HG03108 (cell line): Measurements from ENCODE around the gene ALDH1A3.
"Not testable (repeated sequence)": the region's sequence is repeated elsewhere in the genome, so short reads cannot be mapped to it uniquely, and the experiment has no call there.

Source experiments
- ATAC-seq: cut with Tn5 transposase; IDR thresholded peaks from one replicate; pipeline ENCODE4 v1.9.1; 2021; ENCODE audit warnings: moderate library complexity; ENCODE audit not compliant: unreplicated experiment

ALDH1A3 gene

GRCh38 chr15:100879464-100880138 lies at the start of gene ALDH1A3:
Gene ALDH1A3 (plus strand): TSS chr15:100879831. CDS start chr15:100879908, 77 bp downstream.
- no peak for ATAC-seq

GRCh38 chr15:100831467-100831866 lies 48.2 kb upstream of the ALDH1A3 start:
- ATAC-seq, result no peak

- ATAC-seq, result no peak
These were observed 47.3 kb upstream of the ALDH1A3 start for GRCh38 chr15:100832149-100832942.

GRCh38 chr15:100833417-100834389 lies 45.9 kb upstream of the ALDH1A3 start:
- no peak for ATAC-seq

- ATAC-seq, result no peak
These were observed 44.9 kb upstream of the ALDH1A3 start for GRCh38 chr15:100834731-100835130.

- ATAC-seq, result no peak
These were observed 44.0 kb upstream of the ALDH1A3 start for GRCh38 chr15:100835636-100836035.

GRCh38 chr15:100836501-100836900 lies 43.1 kb upstream of the ALDH1A3 start:
- ATAC-seq, result no peak

- ATAC-seq, result no peak
These were observed 38.2 kb upstream of the ALDH1A3 start for GRCh38 chr15:100841426-100841825.

GRCh38 chr15:100842756-100843730 lies 36.6 kb upstream of the ALDH1A3 start:
- ATAC-seq, result no peak

GRCh38 chr15:100844167-100844566 lies 35.5 kb upstream of the ALDH1A3 start:
- no peak for ATAC-seq

- no peak for ATAC-seq
These were observed 34.9 kb upstream of the ALDH1A3 start for GRCh38 chr15:100844778-100845177.

- no peak for ATAC-seq
These were observed 32.4 kb upstream of the ALDH1A3 start for GRCh38 chr15:100847194-100847593.

- ATAC-seq, result no peak
These were observed 30.4 kb upstream of the ALDH1A3 start for GRCh38 chr15:100849021-100849854.

- no peak for ATAC-seq
These were observed 29.8 kb upstream of the ALDH1A3 start for GRCh38 chr15:100849855-100850218.

- ATAC-seq, result not testable (repeated sequence)
These were observed 28.1 kb upstream of the ALDH1A3 start for GRCh38 chr15:100851428-100852015.

- no peak for ATAC-seq
These were observed 27.0 kb upstream of the ALDH1A3 start for GRCh38 chr15:100852630-100853029.

GRCh38 chr15:100853676-100854440 lies 25.8 kb upstream of the ALDH1A3 start:
- no peak for ATAC-seq

- no peak for ATAC-seq
These were observed 22.8 kb upstream of the ALDH1A3 start for GRCh38 chr15:100856867-100857266.
